ENCODE measurements around the gene RNU1-4.
"Not testable (repeated sequence)": the region's sequence is repeated elsewhere in the genome, so short reads cannot be mapped to it uniquely, and the experiment has no call there.

RNU1-4 gene

GRCh38 chr1:16718908-16719533, 21.3 kb upstream of the RNU1-4 start:
- Histone ChIP-seq H3K4me3 (ENCODE audit: low read depth in 1 of 5, low read length in 5 of 5) (no peak overlapping the region), H3K27ac (ENCODE audit: low read depth, low read length) (no peak overlapping the region), H3K9me3 (ENCODE audit: control insufficient read depth in 5 of 5, low read length in 5 of 5) (no peaks in the 10 kb centered on the region), H3K4me1 (ENCODE audit: control insufficient read depth in 5 of 5, insufficient read depth in 5 of 5, low read length in 5 of 5) (no peaks in the 10 kb centered on the region), H3K27me3 (ENCODE audit: control insufficient read depth in 5 of 5, insufficient read depth in 4 of 5, low read length in 5 of 5) (peaks cover 24 to 43% (median 32%) of the 10 kb centered on the region in 5 donors), H3K9ac (ENCODE audit: low read length in 5 of 5) (no peak overlapping the region), H3K36me3 (ENCODE audit: control insufficient read depth in 5 of 5, insufficient read depth in 5 of 5, low read length in 5 of 5) (no peaks in the 10 kb centered on the region)

GRCh38 chr1:16719571-16720350, 20.6 kb upstream of the RNU1-4 start:
- Histone ChIP-seq H3K36me3 (ENCODE audit: control insufficient read depth in 5 of 5, insufficient read depth in 5 of 5, low read length in 5 of 5) (no peaks in the 10 kb centered on the region), H3K9me3 (ENCODE audit: control insufficient read depth in 5 of 5, low read length in 5 of 5) (no peaks in the 10 kb centered on the region), H3K27me3 (ENCODE audit: control insufficient read depth in 5 of 5, insufficient read depth in 4 of 5, low read length in 5 of 5) (peaks cover 27 to 51% (median 36%) of the 10 kb centered on the region in 5 donors)

GRCh38 chr1:16720351-16721223, 19.7 kb upstream of the RNU1-4 start:
- Histone ChIP-seq H3K4me3 (ENCODE audit: low read depth in 1 of 5, low read length in 5 of 5) (no peak overlapping the region), H3K27ac (ENCODE audit: low read depth, low read length) (no peak overlapping the region), H3K9ac (ENCODE audit: low read length in 5 of 5) (no peak overlapping the region), H3K4me1 (ENCODE audit: control insufficient read depth in 5 of 5, insufficient read depth in 5 of 5, low read length in 5 of 5) (no peaks in the 10 kb centered on the region), H3K9me3 (ENCODE audit: control insufficient read depth in 5 of 5, low read length in 5 of 5) (no peaks in the 10 kb centered on the region), H3K36me3 (ENCODE audit: control insufficient read depth in 5 of 5, insufficient read depth in 5 of 5, low read length in 5 of 5) (no peaks in the 10 kb centered on the region), H3K27me3 (ENCODE audit: control insufficient read depth in 5 of 5, insufficient read depth in 4 of 5, low read length in 5 of 5) (peaks cover 34 to 57% (median 42%) of the 10 kb centered on the region in 5 donors)

More at GRCh38 chr1:16719571-16720350, 20.6 kb upstream of the RNU1-4 start:
- no peaks in the 10 kb centered on the region for H3K4me1 ChIP-seq (ENCODE audit: control insufficient read depth in 5 of 5, insufficient read depth in 5 of 5, low read length in 5 of 5)
- no peak overlapping the region for H3K4me3 ChIP-seq (ENCODE audit: low read depth in 1 of 5, low read length in 5 of 5)
- H3K27ac ChIP-seq (ENCODE audit: low read depth, low read length), result no peak overlapping the region
- no peak overlapping the region for H3K9ac ChIP-seq (ENCODE audit: low read length in 5 of 5)

- no peaks in the 10 kb centered on the region for H3K9me3 ChIP-seq (ENCODE audit: control insufficient read depth in 5 of 5, low read length in 5 of 5)
- peaks cover 29 to 50% (median 37%) of the 10 kb centered on the region in 5 donors for H3K27me3 ChIP-seq (ENCODE audit: control insufficient read depth in 5 of 5, insufficient read depth in 4 of 5, low read length in 5 of 5)
- H3K9ac ChIP-seq (ENCODE audit: low read length in 5 of 5), result no peak overlapping the region
- no peak overlapping the region for H3K4me3 ChIP-seq (ENCODE audit: low read depth in 1 of 5, low read length in 5 of 5)
- H3K27ac ChIP-seq (ENCODE audit: low read depth, low read length), result no peak overlapping the region
- no peaks in the 10 kb centered on the region for H3K4me1 ChIP-seq (ENCODE audit: control insufficient read depth in 5 of 5, insufficient read depth in 5 of 5, low read length in 5 of 5)
- no peaks in the 10 kb centered on the region for H3K36me3 ChIP-seq (ENCODE audit: control insufficient read depth in 5 of 5, insufficient read depth in 5 of 5, low read length in 5 of 5)
Measured at GRCh38 chr1:16721871-16722641, 18.3 kb upstream of the RNU1-4 start.

- Histone ChIP-seq H3K27me3 (ENCODE audit: control insufficient read depth in 5 of 5, insufficient read depth in 4 of 5, low read length in 5 of 5) (peaks cover 11 to 38% (median 22%) of the 10 kb centered on the region in 5 donors), H3K27ac (ENCODE audit: low read depth, low read length) (no peak overlapping the region), H3K9ac (ENCODE audit: low read length in 5 of 5) (no peak overlapping the region)
Measured at GRCh38 chr1:16724718-16725438, 15.4 kb upstream of the RNU1-4 start.

GRCh38 chr1:16725439-16726245, 14.7 kb upstream of the RNU1-4 start:
- H3K9me3 ChIP-seq (ENCODE audit: control insufficient read depth in 5 of 5, low read length in 5 of 5); H3K4me1 ChIP-seq (ENCODE audit: control insufficient read depth in 5 of 5, insufficient read depth in 5 of 5, low read length in 5 of 5); H3K27ac ChIP-seq (ENCODE audit: low read depth, low read length); H3K9ac ChIP-seq (ENCODE audit: low read length in 5 of 5); H3K36me3 ChIP-seq (ENCODE audit: control insufficient read depth in 5 of 5, insufficient read depth in 5 of 5, low read length in 5 of 5); H3K4me3 ChIP-seq (ENCODE audit: low read depth in 1 of 5, low read length in 5 of 5): not testable (repeated sequence)
- peaks cover 8 to 31% (median 20%) of the 10 kb centered on the region in 5 donors for H3K27me3 ChIP-seq (ENCODE audit: control insufficient read depth in 5 of 5, insufficient read depth in 4 of 5, low read length in 5 of 5)

More at GRCh38 chr1:16724718-16725438, 15.4 kb upstream of the RNU1-4 start:
- no peaks in the 10 kb centered on the region for H3K36me3 ChIP-seq (ENCODE audit: control insufficient read depth in 5 of 5, insufficient read depth in 5 of 5, low read length in 5 of 5)
- no peaks in the 10 kb centered on the region for H3K9me3 ChIP-seq (ENCODE audit: control insufficient read depth in 5 of 5, low read length in 5 of 5)
- no peak overlapping the region for H3K4me3 ChIP-seq (ENCODE audit: low read depth in 1 of 5, low read length in 5 of 5)
- no peaks in the 10 kb centered on the region for H3K4me1 ChIP-seq (ENCODE audit: control insufficient read depth in 5 of 5, insufficient read depth in 5 of 5, low read length in 5 of 5)

- peaks cover 8 to 26% (median 20%) of the 10 kb centered on the region in 5 donors for H3K27me3 ChIP-seq (ENCODE audit: control insufficient read depth in 5 of 5, insufficient read depth in 4 of 5, low read length in 5 of 5)
- no peak overlapping the region for H3K27ac ChIP-seq (ENCODE audit: low read depth, low read length)
- no peaks in the 10 kb centered on the region for H3K36me3 ChIP-seq (ENCODE audit: control insufficient read depth in 5 of 5, insufficient read depth in 5 of 5, low read length in 5 of 5)
- no peaks in the 10 kb centered on the region for H3K9me3 ChIP-seq (ENCODE audit: control insufficient read depth in 5 of 5, low read length in 5 of 5)
- H3K4me1 ChIP-seq (ENCODE audit: control insufficient read depth in 5 of 5, insufficient read depth in 5 of 5, low read length in 5 of 5), result no peaks in the 10 kb centered on the region
- no peak overlapping the region for H3K9ac ChIP-seq (ENCODE audit: low read length in 5 of 5)
- H3K4me3 ChIP-seq (ENCODE audit: low read depth in 1 of 5, low read length in 5 of 5), result no peak overlapping the region
Measured at GRCh38 chr1:16727190-16728111, 12.9 kb upstream of the RNU1-4 start.

GRCh38 chr1:16728243-16728949, 11.9 kb upstream of the RNU1-4 start:
- H3K4me1 ChIP-seq (ENCODE audit: control insufficient read depth in 5 of 5, insufficient read depth in 5 of 5, low read length in 5 of 5); H3K27ac ChIP-seq (ENCODE audit: low read depth, low read length); H3K36me3 ChIP-seq (ENCODE audit: control insufficient read depth in 5 of 5, insufficient read depth in 5 of 5, low read length in 5 of 5); H3K4me3 ChIP-seq (ENCODE audit: low read depth in 1 of 5, low read length in 5 of 5); H3K9me3 ChIP-seq (ENCODE audit: control insufficient read depth in 5 of 5, low read length in 5 of 5); H3K9ac ChIP-seq (ENCODE audit: low read length in 5 of 5): not testable (repeated sequence)
- H3K27me3 ChIP-seq (ENCODE audit: control insufficient read depth in 5 of 5, insufficient read depth in 4 of 5, low read length in 5 of 5), result peaks cover 8 to 26% (median 20%) of the 10 kb centered on the region in 5 donors
